Activated CD4-positive, alpha-beta T cell treated with anti-CD3 and anti-CD28 coated beads, Interleukin-2, Interleukin-4, amounts not matched to agents 100 ng/mL and 50 ng/mL, durations not matched to agents 16 hours and 8 hours (primary cell): ENCODE measurements around the gene PLEKHS1.
"Not testable (repeated sequence)": the region's sequence is repeated elsewhere in the genome, so short reads cannot be mapped to it uniquely, and the experiment has no call there.

Experiments used
- DNase-seq: peaks from one replicate; pipeline ENCODE4 v3.0.0-alpha.2; 2020; ENCODE audit warnings: low spot score

Gene PLEKHS1

GRCh38 chr10:113801569-113801968, 50.1 kb downstream of the PLEKHS1 start:
- no peak for DNase-seq

GRCh38 chr10:113802997-113803396, 51.5 kb downstream of the PLEKHS1 start:
- DNase-seq = no peak

- no peak for DNase-seq
Observed at GRCh38 chr10:113806503-113806902, 55.0 kb downstream of the PLEKHS1 start.

GRCh38 chr10:113808168-113808567, 56.7 kb downstream of the PLEKHS1 start:
- no peak for DNase-seq

GRCh38 chr10:113814700-113815099, 63.2 kb downstream of the PLEKHS1 start:
- DNase-seq = not testable (repeated sequence)

GRCh38 chr10:113819989-113820388, 68.5 kb downstream of the PLEKHS1 start:
- DNase-seq = no peak

- DNase-seq = no peak
Observed at GRCh38 chr10:113820507-113820906, 69.0 kb downstream of the PLEKHS1 start.

GRCh38 chr10:113821306-113821705, 69.8 kb downstream of the PLEKHS1 start:
- DNase-seq = not testable (repeated sequence)

- no peak for DNase-seq
Observed at GRCh38 chr10:113822174-113822573, 70.7 kb downstream of the PLEKHS1 start.

GRCh38 chr10:113823389-113823788, 71.9 kb downstream of the PLEKHS1 start:
- DNase-seq = no peak

GRCh38 chr10:113825791-113826190, 74.3 kb downstream of the PLEKHS1 start:
- no peak for DNase-seq

GRCh38 chr10:113828567-113828966, 77.1 kb downstream of the PLEKHS1 start:
- DNase-seq = not testable (repeated sequence)
